Upper lobe of left lung (tissue), 4 donors: ENCODE measurements around the gene TFEB.

Experiments
- CTCF ChIP-seq, 6 experiments: fragments of 450-650 bp in 4 of 6; fragments of 200-600 bp in 2 of 6; sonication (generic) in 2 of 6; IDR thresholded peaks; one replicate each; pipeline ENCODE4 v1.5.1; 2016 to 2019; ENCODE audit warnings: antibody characterized with exemption in 6 of 6
- POLR2A ChIP-seq, 4 donors: fragments of 450-650 bp; IDR thresholded peaks; one replicate each; pipeline ENCODE4 v1.5.1; 2016 to 2017; ENCODE audit warnings: antibody characterized with exemption in 4 of 4, mild to moderate bottlenecking in 2 of 4
- POLR2AphosphoS5 ChIP-seq, 2 donors: sonication (generic); formaldehyde crosslinking; IDR thresholded peaks; one replicate each; pipeline ENCODE4 v1.5.1; 2017; ENCODE audit warnings: antibody characterized with exemption in 2 of 2

DNA sequence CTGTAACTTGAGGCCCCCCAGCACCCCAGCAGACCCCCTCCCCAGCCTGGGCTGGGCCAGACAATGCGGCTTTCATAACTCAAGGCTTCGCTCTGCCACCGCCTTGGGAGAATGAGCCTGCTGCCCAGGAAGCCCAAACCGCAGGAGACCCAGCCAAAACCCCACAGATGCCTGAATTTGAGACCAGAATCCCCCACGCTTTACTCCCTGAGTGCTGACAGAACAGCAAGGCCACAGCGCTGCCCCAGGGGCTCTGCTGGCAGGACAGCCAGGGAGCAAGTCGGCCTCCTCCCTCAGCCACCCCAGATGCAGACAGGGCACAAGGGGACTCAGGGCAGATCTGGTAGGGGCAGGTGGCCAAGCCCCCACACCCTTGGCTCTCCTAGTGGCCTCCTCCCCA is 95.0 kb downstream of the TFEB start:
- no peak for TF ChIP-seq CTCF (IDR thresholded peaks at IDR 0.05)
- TF ChIP-seq POLR2A (IDR thresholded peaks at IDR 0.05), result no peak
- no peak for TF ChIP-seq POLR2AphosphoS5 (IDR thresholded peaks at IDR 0.05)
